HG03066 (cell line): ENCODE results near the gene CKAP5.

Source experiments
- ATAC-seq: cut with Tn5 transposase; IDR thresholded peaks from one replicate; pipeline ENCODE4 v1.9.1; 2021; ENCODE audit warnings: low read depth; ENCODE audit not compliant: unreplicated experiment

The CKAP5 gene

DNA sequence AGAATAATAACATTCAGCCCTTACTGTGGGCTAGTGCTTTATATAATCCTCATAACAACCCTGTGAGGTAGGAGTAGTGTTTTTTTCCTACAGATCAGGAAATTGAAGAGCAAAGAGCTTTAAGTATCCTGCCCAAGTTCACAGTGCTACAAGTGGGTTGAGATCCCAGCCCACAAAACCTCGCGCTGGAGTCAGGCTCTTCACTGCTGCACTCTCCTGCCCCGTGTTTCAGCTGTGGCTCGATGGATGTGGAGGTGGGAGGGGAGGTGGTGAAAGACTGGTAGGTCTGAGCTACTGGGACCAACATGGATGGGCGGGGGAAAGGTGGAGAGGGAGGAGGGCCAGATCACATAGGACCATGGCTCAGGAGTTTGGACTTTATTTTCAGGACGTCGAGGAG is 139.2 kb downstream of the CKAP5 start:
- no peak for ATAC-seq

DNA sequence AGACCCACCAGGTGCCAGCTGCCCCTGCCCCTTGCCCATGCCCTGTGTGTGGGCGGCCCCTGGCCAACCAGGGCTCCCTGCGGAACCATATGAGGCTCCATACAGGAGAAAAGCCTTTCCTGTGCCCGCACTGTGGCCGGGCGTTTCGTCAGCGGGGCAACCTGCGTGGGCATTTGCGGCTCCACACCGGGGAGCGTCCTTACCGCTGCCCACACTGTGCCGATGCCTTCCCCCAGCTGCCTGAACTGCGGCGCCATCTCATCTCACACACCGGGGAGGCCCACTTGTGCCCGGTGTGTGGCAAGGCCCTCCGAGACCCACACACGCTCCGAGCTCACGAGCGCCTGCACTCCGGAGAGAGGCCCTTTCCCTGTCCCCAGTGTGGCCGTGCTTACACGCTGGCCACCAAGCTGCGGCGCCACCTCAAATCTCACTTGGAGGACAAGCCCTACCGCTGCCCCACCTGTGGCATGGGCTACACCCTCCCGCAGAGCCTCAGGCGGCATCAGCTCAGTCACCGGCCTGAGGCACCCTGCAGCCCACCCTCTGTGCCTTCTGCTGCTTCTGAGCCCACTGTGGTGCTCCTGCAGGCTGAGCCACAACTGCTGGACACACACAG is 140.9 kb downstream of the CKAP5 start:
- ATAC-seq: no peak

DNA sequence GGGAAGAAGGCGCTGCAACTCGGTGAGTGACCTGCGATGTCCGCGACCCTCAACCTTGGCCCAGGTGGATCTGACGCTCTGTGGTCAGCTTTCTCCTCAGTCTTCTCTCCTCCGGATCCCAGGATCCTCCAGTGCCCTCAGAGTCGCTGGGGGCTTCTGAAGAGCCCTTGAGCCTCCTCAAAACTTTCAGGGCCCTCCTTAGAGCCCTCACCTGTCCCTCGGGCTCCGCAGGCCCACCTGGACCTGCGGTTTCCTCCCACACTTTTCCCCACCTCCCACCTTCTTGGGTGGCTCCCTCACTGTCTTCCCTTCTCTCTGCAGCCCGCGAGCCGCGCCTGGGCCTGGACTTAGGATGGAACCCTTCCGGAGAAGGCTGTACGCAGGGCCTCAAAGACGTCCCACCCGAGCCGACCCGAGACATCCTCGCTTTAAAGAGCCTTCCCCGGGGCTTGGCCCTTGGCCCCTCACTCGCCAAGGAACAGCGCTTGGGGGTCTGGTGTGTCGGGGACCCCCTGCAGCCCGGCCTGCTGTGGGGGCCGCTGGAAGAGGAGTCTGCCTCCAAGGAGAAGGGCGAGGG is 144.9 kb downstream of the CKAP5 start:
- no peak for ATAC-seq

DNA sequence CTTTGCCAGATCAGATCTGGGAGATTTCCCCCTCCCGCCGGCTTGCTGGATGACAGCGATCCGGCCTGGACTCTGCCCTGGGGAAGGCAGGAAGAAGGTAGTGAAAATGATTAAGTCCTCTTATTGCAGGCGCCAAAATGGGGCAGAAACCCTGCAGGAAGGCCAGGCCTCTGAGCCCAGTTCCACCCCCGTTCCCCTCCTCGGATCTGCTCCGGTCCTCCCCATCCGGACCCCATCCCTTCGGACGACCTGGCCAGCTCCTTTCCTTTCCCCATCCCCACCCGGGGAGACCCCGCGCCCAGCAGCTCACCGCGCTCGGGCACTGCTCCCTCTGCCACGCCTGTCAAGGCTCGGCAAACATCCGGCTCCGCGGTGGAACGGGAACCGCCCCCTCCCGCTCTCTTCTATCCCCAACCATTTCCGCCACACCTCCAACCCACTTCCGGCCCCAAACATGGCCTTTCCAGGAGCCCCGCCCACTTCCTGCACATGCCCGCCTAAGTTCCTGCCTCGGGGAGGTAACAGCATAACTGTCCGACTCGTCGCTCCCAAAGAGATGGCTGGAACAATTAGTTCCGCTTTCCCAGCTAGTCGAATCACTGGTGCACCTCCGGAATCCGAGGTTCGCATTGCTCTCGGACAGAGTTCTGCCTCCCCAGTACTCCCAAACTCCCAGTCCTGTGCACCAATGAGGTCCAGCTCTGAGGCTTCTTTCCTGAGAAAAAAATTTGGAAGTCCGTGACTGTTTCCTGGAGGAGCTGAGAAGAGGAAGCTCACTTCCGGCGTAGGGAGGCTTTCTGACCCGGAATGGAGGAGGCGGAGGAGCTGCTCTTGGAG is 145.6 kb downstream of the CKAP5 start, which contains the start of the genes ARHGAP1 and ZNF408:
ARHGAP1 (minus strand) TSS at position 379 of the 837 bp plus-strand sequence. CDS start 4,512 bp downstream, outside the sequence.
ZNF408 (plus strand) TSS at position 791 of the 837 bp plus-strand sequence; CDS start at position 808, 17 bp downstream.
- ATAC-seq: peak; percentile 92

DNA sequence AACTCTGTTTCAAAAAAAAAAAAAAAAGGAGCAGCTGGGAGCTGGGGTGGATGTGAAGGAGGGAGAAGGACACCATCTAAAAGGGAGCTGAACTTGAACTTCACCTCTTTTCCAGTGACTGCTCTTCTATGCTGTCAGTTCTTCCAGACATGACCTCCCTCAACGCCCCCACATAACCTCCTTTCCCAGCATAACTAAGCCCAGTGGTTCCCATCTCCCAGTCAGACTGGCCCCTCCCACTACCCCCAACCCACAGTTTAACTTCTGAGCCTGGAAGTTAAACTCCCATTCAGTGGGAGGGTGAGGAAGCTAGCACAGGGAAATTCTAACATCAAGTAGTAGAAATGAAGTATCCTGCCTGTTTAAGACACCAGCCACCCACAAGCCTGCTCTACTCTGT is 147.5 kb downstream of the CKAP5 start:
- no peak for ATAC-seq

DNA sequence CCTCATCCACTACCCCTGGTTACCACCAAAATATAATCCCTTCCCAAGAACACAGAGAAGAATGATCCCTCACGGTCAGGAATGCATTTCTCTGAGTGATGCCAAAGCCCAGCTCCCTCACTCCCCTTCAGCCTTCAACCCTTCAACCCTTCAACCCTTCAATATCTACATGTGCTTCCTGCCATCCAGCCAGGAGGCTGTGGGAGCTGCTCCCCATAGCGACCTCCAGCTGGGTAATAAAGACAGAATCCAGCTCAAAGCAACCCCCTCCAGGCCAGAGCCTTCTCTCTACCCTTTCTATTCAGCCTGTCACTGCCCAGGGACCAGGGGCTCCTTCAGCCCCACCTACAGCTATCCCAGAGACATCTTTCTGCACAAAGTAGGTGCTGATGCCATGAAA is 148.4 kb downstream of the CKAP5 start:
- no peak for ATAC-seq

DNA sequence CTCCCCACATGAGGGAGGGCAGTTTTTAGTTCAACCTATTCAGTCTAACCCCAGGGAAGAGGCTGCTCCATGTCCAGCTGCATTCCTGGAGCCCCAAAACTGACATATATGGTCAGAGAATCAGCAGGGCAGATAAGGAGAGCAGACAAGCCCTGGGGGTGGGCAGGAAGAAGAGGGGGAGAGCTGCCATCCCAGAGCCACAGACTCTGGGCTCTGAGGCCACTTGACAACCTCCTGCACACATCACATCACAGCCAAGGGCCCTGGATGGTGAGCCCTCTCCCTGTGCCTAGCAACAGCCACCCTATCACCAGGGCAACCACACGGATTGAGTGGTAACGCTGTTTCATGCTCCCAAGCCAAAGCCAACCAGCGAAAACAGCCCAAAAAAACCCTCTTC is 148.8 kb downstream of the CKAP5 start:
- ATAC-seq: no peak

DNA sequence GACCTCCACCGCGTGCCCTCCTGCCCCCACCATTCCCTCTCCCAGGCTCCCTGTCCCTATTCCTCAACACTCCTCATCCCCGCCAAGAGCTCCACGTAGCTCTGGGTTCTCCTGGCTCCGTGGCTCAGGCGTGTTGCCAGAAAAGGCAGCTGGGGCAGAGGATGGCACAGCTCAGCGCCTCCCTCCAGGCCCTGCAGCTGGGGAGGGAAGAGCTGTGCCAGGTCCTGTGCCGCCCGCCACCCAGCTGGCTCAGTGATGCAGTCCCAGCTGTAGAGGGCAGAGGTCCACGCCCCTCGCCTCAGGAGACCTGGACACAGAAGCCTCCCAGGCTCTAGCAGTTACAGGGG is 149.9 kb downstream of the CKAP5 start:
- no peak for ATAC-seq

DNA sequence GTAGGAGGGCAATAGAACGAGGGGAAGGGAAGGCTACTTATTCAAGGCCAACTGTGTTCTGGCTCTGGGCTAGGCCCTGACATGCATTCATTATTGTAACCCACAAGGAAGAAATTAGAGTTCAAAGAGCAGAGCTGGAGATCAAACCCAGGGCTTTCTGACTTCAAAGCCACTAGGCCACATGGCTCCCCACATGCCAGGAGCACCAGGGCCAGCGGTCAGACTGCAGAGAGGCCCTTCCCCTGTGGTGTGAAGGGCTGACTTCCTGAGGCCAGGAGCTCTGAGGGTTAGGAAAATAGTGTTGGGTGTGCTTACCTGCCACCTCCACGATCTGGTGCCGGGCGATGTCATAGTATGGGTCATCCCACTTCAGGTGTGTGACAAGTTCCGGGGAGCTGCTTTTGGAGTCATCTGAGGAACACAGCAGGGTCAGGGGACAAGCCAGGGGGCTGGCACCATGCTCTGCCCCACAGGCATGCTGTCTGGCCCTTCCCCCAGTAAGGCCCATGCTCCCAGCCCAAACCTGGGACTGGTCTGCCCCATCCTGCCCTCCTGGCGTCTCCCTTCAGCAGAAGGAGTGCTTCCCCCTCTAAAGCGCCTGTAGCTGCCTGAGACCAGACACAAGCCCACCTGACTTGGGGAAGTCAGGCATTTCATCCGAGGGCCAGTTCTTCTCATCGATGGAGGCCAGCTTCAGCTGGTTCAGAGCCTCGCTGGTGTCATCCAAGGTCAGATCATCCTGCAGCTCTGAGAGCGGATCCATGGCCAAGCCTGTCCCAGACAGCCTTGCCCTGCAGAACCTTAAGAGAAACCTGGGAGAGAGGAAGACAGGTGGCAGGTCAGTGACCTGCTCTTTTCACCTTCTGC is 150.5 kb downstream of the CKAP5 start:
- no peak for ATAC-seq

DNA sequence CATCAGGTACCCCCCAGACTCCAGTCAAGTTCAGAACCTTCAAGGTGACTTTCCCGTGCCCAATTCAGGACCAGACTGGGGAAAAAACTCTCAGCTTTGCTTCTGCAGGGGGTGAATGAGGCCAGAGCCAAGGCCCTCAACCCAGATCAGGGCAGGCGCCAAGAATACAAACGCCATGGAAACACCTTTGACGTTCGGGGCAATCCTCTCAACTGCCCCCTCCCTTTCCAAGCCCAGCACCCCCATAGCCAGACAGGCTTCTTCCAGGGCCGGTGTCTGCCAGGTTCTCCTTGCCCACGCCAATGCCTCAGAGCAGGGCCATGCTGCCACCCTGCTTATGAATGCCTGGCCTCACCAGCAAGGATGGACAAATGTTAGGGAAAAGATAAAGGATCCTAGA is 151.5 kb downstream of the CKAP5 start:
- ATAC-seq: no peak

DNA sequence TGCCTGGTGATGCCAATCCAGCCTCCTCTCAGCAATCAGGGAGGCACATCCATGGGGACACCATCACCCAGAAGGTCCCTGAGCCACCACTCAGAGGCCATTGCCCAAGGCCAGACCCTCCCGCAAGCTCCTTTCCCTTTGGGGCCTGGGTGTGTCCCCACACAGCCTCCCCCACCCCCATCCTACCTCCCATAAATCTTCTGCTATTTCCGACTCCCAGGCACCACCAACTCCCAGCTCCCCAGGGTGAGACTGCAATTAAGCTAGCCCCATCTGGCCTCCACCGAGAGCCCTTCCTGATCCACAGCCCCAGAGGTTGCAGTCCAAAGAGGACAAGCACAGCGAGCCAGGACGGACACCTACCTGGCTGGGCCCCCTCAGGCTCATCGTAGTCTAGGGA is 152.0 kb downstream of the CKAP5 start:
- no peak for ATAC-seq

DNA sequence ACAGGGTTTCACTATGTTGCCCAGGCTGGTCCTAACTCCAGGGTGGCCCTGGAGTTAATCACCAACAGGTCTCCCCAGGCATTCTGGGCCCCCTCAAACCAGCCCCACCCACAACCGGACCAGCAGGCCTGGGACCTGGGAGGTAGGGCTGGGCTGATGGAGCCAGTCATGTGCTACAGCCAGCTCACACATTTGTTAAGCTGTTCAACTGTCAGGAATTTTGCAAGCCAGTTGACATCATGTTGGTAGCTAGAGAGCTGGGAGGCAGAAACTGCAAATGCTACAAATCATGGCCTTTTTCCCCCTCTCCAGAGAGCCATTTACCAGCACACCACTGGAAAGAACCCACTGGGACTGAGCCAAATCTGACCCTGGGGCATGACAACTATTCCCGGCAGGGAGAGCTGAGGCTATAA is 152.5 kb downstream of the CKAP5 start:
- ATAC-seq: no peak
